Fibroblast of mammary gland (primary cell): Measurements from ENCODE around the gene NKX6-2.
A peak's percentile ranks its signal among the peaks of the same experiment; 100 is the strongest.
"Not testable (repeated sequence)": the region's sequence is repeated elsewhere in the genome, so short reads cannot be mapped to it uniquely, and the experiment has no call there.

ENCODE experiments used
- DNase-seq: peaks from one replicate; pipeline ENCODE4 v3.0.0-alpha.2; 2010; ENCODE audit warnings: low read depth
- H3K4me3 ChIP-seq: 2 replicates; pipeline ENCODE4 v1.5.1; 2011; ENCODE audit warnings: low read depth, mild to moderate bottlenecking, low read length, moderate library complexity; ENCODE audit not compliant: control insufficient read depth
- TF ChIP-seq, protein P1 (sequence below): conservative IDR thresholded peaks from 2 replicates; pipeline ENCODE4 v1.5.1; 2011; ENCODE audit warnings: low read depth, low read length, inconsistent platforms; ENCODE audit not compliant: control insufficient read depth, insufficient read depth

NKX6-2 gene

DNA sequence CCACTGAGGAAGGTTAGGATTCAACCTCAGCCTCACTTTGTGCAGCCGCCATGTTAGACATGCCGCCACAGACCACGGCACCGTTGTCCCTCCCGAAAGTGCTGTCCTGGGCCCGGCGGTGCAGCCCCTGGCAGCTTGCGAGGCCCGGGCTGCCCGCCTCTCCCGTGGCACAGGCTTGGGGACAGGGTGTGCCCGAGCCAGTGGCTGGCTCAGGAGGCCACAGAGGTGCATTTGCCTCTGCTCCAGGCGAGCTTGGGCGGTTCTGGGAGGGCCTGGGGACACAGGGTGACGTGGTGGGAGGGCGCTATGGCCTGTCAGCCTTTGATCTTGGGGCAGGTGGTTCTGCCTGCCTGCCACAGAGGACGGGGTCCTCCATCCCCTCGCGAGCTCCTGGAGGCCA is 41.1 kb downstream of the NKX6-2 start:
- no peak for DNase-seq
- H3K4me3 ChIP-seq, result no peak overlapping the region
- TF ChIP-seq, protein P1, sequence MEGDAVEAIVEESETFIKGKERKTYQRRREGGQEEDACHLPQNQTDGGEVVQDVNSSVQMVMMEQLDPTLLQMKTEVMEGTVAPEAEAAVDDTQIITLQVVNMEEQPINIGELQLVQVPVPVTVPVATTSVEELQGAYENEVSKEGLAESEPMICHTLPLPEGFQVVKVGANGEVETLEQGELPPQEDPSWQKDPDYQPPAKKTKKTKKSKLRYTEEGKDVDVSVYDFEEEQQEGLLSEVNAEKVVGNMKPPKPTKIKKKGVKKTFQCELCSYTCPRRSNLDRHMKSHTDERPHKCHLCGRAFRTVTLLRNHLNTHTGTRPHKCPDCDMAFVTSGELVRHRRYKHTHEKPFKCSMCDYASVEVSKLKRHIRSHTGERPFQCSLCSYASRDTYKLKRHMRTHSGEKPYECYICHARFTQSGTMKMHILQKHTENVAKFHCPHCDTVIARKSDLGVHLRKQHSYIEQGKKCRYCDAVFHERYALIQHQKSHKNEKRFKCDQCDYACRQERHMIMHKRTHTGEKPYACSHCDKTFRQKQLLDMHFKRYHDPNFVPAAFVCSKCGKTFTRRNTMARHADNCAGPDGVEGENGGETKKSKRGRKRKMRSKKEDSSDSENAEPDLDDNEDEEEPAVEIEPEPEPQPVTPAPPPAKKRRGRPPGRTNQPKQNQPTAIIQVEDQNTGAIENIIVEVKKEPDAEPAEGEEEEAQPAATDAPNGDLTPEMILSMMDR, result no peak

DNA sequence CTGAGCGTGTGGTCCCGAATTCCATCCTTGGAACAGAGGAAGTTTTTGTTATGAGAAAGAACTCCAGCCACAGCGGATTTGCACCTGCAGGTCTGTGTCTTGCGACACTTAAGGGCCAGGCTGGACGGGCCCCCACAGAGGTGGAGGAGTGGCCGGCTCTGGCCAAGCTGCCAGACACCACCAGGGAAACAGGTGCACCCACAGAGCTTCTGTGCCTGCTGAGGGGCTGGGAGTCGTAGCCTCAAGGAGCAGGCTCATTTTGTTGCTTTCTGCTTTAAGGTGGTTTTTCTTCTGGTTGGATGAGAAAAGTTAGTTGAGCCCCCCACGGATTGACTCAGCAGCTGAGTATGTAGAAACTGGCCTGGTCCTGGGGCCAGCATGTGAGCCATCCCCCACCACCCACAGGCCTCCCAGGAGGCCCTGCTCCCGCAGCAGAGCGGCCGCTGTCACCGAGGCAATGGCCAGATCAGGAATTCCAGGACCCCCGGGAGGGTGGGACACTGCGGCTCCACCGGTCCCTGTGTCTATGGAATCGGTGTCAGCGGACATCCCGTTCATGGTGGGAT is 41.9 kb downstream of the NKX6-2 start:
- TF ChIP-seq, protein P1, result no peak
- H3K4me3 ChIP-seq, result no peak overlapping the region
- peak; percentile 2 for DNase-seq

DNA sequence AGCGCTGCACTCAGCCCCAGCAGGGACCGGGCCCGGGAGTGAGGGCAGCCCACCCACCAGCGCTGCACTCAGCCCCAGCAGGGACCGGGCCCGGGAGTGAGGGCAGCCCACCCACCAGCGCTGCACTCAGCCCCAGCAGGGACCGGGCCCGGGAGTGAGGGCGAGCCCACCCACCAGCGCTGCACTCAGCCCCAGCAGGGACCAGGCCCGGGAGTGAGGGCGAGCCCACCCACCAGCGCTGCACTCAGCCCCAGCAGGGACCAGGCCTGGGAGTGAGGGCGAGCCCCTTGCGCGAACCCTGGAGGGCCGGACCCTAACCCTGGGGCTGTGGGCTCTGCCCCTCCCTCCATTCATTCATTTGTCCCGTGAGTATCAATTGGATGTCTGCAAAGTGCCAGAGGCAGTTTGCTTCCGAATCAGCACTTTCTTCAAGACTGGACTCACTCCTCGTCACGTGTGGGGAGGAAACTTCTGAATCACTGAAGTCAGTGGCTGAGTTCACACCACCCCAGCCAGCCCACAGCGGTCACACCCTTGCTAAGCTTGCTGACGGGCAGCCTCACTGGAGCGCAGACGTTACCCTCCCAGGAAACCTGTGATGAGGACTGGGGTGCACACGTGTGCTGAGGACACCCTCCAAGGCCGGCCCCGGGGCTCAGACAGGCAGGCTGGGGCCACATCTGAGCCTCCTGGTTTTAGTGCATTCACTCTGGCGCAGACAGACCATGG is 42.6 kb downstream of the NKX6-2 start:
- H3K4me3 ChIP-seq, result not testable (repeated sequence)
- peak; percentile 76 for DNase-seq

DNA sequence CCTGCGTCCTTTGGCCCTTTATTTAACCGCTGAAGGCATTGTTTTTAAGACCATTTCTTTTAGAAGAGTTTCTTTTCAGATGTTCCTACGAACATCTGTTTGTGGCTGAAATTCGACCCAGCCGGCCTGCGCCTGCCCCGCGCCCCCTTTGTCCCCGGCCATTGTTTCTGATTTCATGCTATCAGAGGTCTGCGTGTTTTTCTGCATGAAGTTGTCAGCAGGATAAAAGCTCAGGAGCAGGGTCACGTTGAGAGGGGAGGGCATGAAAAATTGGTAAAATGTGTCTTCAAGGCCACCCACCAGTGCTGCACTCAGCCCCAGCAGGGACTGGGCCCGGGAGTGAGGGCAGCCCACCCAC is 43.1 kb downstream of the NKX6-2 start:
- DNase-seq, result no peak
- TF ChIP-seq, protein P1, result no peak
- no peak overlapping the region for H3K4me3 ChIP-seq

DNA sequence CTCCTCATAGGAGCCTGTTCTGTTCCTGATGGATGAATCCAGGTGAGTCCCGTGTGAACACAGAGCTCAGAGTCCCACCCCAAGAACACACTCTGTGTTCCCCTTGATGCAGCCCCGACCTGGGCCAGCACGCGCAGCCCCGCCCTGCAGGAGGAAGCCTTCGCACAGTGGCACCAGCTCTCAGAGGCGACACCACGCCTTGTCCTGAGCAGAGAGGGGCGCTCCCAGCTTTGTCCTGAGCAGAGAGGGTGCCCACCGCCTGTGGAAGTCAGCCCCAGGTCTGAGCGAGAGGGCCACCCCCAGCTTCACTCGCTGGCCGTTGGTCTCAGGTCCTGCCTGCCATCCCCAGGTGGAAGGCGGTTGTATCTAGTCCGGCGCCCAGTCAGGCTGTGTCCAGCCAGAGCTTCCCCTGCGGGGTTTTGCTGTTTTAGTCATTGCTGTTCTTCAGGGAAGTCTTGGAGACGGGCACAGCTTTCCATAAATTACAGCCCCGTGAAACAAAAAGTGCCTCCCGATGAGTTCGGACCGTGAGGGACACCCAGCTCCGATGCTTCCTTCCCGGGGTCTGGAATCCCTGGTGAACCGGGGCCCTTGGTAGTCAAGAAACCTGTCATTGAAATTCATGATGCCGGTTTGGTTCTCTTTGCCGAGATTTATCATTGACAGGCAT is 43.6 kb downstream of the NKX6-2 start:
- H3K4me3 ChIP-seq, result no peak overlapping the region
- no peak for DNase-seq

DNA sequence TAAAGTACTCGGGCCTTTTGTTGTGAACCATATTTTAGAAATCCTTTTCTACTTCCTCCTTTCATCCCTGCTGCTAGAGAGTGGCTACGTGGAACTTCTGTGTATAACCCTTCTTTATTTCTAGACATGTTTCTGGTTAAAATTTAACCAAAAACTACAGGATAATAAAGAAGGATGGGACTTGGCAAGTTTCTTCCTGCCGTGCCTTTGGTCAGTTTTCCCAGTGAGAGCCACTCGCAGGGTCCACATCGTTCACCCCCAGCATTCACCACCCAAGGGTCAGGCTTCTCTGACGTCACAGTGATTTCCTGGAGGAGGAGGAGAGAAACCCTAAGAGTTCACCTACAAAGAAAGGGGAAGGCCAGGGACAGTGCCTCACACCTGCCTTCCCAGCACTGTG is 45.4 kb downstream of the NKX6-2 start:
- TF ChIP-seq, protein P1, result no peak
- DNase-seq, result no peak
- H3K4me3 ChIP-seq, result no peak overlapping the region

More for the DNA sequence above, 43.6 kb downstream of the NKX6-2 start:
- TF ChIP-seq, protein P1, result no peak

DNA sequence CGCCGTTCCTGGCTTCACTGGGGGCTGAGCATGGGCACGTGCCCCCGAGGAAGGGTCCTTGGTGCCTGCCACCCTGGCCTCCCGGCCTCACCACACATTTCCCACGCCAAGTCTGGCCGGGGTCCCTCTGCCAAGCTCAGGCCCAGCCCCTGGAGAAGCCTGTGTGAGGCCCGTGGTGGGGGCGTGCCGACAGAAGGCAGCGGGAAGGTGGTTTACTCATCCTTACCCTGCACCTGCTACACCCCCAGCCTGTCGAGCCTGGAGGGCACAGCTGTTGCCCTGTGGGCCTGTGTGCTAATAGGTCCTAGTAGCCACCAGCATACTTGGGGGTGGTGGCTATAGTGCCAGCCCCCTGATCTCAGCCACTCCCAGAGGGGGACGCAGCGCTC is 46.7 kb downstream of the NKX6-2 start:
- no peak overlapping the region for H3K4me3 ChIP-seq
- TF ChIP-seq, protein P1, result no peak

More for the DNA sequence above, 46.7 kb downstream of the NKX6-2 start:
- no peak for DNase-seq
